SK-N-MC (cell line): ENCODE data around the gene MEIOB.
A peak's percentile ranks its signal among the peaks of the same experiment; 100 is the strongest.

Source experiments
- EZH2 ChIP-seq: fragments of 200-600 bp; sonication (generic); IDR thresholded peaks from one replicate; pipeline ENCODE4 v1.6.1; 2017; ENCODE audit warnings: antibody characterized with exemption
- POLR2AphosphoS5 ChIP-seq: IDR thresholded peaks from 2 replicates; pipeline ENCODE4 v1.6.1; 2012; ENCODE audit warnings: mild to moderate bottlenecking, low read depth, low read length, borderline replicate concordance

GRCh38 chr16:1918351-1919326 lies 46.7 kb upstream of the MEIOB start, which contains the start of gene HS3ST6:
- TF ChIP-seq POLR2AphosphoS5 (no peak), EZH2 (peak; percentile 33)
